GM19351 (cell line): Measurements from ENCODE around the gene RAD52.

Experiments used
- ATAC-seq: cut with Tn5 transposase; IDR thresholded peaks from one replicate; pipeline ENCODE4 v1.9.1; 2021; ENCODE audit warnings: mild to moderate bottlenecking, moderate library complexity; ENCODE audit not compliant: unreplicated experiment

Gene RAD52

DNA sequence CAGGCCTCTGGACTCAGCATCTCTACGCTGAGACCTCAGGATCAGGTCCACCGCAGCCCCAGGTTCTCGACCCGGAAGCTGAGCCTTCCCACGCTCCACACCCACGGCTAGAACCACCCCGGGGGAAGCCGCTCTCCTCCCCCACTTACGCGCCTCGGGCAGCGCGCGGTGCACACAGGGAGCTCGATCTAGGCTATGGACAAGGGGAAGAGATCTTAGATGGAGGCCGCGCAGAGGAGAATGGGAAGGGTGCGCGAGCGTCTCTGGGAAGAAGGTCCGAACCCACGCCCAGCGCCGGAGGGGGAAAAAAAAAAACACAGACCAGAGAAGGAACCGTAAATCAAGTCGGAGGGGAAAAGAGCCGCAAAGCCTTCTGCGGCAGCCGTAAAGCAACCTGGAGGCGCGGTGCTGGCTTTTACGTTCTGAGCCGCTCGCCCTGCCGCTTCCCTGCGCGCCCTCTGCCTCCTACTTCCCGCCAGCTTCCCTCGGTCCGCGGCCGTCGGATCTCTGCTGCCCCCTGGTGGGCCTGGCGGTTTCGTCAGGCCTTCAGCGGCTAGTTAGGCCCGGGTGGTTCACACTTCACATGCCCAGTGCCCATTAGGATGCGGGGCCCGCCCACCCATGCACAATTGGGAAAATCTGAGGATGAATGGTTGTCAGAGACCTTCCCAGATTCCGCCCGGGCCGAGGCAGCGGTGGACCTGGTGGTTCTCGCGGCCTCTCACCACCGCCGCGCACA is at the start of gene RAD52:
Gene RAD52 (minus strand): TSS at position 242 of the 739 bp plus-strand sequence. CDS start 16,636 bp downstream, outside the sequence.
- ATAC-seq: peak; percentile 81

- ATAC-seq: peak; percentile 75
These were observed 48.8 kb upstream of the RAD52 start for GRCh38 chr12:998020-998874.

- no peak for ATAC-seq
These were observed 48.0 kb upstream of the RAD52 start for GRCh38 chr12:997505-997904.

GRCh38 chr12:996881-997280 is 47.4 kb upstream of the RAD52 start:
- ATAC-seq: no peak

GRCh38 chr12:992647-993046 is 43.2 kb upstream of the RAD52 start:
- no peak for ATAC-seq

DNA sequence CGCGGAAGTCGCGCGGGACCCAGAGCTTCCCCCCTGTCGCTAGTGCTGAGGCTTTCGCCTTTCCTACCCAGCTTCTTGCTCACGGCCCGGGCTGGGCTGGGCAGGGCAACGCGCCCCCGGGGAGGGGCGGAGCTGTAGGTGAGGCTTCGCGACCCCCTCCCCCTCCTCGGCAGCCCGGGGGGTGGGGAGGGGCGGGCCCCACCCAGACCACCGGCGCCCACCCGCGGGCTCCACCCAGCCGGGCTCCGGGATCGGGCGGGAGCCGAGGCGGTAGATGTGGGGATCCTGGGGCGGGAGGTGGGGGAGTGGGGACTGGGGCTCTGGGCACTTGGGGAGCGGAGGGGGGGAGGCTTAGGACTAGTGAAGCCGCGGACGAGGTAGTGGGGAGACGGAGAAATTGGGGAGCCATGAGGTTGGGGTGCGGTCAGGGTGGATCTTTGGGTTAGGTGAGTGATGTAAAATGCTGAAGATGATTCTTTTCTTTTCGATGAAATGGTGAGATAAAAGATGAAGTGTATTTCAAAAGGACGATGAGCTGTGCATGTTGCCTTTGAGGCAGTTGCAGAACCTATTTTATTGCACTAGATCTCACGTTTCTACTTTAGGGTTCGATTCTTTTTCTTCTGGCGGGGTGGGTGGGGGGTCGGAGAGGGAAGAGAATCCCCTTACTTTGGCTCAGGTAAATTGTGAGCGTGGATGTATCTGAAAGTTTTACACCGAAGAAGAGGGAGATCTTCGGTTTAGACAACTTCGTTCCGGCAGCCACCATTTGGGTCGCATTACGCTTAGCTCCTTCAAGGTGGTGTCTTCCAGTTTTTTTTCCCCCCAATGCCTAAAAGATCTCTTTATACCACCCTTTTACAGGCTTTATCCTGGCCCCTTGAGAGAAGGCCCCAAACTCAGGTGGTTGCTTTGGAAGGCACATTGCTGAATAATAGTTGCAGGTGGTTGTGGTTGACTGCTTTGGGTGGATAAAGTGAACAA is 42.1 kb upstream of the RAD52 start:
- ATAC-seq: no peak

DNA sequence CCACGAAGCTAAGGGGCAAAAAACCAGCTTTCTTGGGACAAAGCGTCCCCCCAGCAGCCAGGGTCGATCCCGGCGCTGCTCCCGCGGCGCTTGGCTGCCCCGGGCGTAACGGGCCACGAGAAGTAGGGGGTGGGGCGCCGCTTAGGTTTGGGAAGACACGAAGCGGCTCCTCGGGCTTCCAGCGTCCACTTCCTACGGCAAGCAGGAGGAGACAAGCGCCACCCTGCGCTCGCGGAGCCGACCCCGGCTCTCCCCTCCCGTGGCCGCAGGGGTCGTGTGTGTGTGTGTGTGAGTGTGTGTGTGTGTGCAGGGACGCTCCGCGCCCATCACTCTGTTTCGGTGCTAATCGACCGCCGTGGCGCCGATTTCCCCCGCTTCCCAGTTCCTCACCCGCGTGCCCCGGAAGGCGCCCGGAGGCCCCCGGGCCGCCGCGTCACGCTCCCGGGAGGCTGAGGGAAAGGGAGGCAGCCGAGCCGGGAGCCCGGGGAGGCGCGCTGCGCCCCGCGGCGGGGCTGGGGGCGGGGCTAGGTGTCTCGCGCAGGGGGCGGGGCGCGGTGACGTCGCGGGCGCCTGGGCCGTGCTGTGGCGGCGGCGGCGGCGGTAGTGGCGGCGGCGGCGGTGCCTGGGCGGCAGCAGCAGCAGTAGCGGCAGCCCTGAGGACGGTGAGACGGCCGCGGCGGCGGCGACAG is 41.3 kb upstream of the RAD52 start, which contains the start of gene ERC1:
Gene ERC1 (plus strand): TSS at position 563 of the 689 bp plus-strand sequence. CDS start 36,681 bp downstream, outside the sequence.
- peak; percentile 88 for ATAC-seq

GRCh38 chr12:989751-990660 is 40.5 kb upstream of the RAD52 start:
- peak; percentile 21 for ATAC-seq

GRCh38 chr12:989051-989450 is 39.6 kb upstream of the RAD52 start:
- ATAC-seq: no peak

DNA sequence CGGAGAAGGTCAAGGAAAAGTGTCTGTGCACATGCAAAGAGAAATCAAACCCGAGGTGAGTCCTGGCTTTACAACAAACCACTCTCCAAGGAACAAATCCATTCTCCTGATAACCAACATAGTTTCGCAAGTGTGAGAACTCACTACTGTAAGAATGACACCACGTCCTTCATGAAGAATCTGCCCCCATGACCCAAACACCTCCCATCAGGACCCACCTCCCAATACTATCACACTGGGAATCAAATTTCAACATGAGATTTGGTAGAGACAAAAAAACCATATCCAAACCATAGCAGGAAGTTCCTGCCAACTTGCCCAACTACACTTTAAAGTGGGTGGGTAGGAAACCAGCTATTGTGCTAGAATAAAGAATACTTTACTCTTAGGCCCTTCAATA is 39.2 kb upstream of the RAD52 start:
- ATAC-seq: no peak

DNA sequence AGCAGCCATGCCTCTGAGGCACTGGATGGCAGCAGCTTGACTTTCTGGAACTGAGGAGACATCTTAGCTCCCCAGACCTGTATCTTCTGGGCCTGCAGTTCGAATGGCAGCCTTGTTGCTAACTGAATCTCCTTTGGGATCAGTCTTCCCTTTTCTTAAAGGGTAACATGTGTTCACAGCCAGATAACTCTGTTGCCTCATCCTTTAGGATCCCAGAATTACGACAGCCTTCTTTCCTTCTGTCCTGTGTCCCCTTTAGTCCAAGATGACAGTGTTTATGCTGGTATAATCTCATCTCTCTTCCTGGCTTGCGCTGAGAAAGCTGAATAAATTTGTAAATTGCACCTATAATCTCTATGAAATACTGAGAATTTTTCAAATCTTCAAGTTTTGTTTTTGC is 32.5 kb upstream of the RAD52 start:
- no peak for ATAC-seq

DNA sequence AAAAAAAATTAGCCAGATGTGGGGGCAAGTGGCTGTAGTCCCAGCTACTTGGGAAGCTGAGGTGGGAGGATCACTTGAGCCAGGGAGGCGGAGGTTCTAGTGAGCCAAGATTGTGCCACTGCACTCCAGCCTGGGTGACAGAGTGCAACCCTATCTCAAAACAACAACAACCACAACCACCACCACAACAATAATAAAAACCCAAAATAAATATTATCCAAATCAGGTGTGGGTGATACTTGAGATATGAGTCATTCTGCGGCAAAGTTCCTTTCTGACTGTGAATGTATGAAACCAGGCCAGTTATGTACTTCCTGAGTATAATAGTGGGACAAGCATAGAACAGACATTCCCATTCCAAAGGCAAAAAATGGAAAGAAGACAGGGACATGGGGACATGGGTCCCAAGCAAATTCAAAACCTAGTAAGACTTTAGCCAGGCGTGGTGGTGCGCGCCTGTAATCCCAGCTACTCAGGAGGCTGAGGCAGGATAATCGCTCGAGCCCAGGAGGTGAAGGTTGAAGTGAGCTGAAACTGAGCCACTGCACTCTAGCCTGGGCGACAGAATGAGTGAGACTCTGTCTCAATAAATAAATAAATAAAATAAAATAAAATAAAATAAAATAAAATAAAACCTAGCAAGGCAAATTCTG is 31.8 kb upstream of the RAD52 start:
- ATAC-seq: no peak

DNA sequence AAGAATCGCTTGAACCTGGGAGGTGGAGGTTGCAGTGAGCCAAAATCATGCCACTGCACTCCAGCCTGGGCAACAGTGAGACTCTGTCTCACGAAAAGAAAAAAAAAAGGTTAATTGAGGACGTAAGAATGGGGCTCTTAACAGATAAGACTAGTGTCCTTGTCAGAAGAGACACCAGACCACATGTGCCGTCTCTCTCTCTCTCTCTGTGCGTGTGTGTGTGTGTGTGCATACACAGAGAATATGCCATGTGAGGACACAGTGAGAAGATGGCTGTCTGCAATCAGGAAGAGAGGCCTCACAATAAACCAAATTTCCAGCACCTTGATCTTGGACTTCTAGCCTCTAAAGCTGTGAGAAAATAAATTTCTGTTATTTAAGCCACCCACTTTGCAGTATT is 29.9 kb upstream of the RAD52 start:
- ATAC-seq: no peak

DNA sequence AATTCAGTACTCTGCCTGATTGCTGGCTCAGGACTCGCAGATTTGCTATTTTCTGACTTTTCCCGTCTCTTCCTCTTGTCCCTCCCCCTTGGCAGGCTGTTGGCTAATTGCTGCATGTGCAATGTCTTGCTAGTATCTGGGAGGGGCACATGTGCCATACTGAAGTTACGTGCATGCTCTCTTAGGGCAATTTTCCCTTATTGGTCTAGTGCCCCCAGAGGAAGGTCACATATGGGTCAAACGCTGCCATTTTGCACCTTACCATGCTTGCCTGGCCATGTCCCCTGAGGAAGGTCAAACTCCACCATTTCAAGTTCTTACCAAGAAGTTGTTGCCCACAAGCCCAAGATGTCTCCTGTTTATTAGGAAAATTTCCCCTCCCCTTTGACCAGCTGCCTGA is 27.7 kb upstream of the RAD52 start:
- no peak for ATAC-seq

GRCh38 chr12:976644-977043 is 27.1 kb upstream of the RAD52 start:
- ATAC-seq: no peak

DNA sequence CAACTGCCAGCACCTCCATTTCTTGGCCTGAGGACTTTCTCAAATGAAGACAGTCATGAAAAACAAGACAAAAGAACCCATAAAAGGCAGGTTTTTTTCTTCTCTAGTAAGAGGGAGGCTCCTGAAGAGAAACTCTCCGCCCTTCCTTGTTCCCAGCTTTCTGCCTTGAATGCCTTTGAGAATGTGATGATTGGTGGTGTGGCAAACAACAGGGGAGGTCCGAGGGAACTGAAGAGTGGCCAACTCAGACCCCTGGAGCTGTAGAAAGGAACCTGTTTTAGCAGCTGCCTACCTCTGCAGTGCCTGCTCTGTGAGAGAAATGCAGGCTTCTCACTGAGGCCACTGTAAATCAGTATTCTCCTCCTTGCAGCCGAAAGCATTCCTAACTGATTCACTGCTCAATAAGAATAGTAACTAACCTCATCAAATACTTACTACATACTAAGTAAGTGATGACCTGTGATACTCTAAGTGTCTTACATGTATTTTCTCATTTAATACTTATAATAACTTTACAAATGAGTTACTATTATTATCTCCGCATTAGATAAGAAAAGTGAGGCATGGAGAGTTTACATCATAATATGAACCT is 24.9 kb upstream of the RAD52 start:
- no peak for ATAC-seq

- no peak for ATAC-seq
These were observed 22.5 kb upstream of the RAD52 start for GRCh38 chr12:971991-972390.

- ATAC-seq: no peak
These were observed 20.3 kb upstream of the RAD52 start for GRCh38 chr12:969821-970220.
